Adrenal gland (tissue), 5 donors: ENCODE measurements around the gene HFM1.
A peak's percentile ranks its signal among the peaks of the same experiment; 100 is the strongest.

Experiments
- POLR2A ChIP-seq, 2 donors: fragments of 450-650 bp; IDR thresholded peaks; one replicate each; pipeline ENCODE4 v1.6.1; 2017; ENCODE audit warnings: antibody characterized with exemption in 2 of 2, mild to moderate bottlenecking in 2 of 2, moderate library complexity in 1 of 2
- TF ChIP-seq, protein P1 (sequence below), 6 experiments: fragments of 450-650 bp in 4 of 6; fragments of 200-600 bp in 2 of 6; sonication (generic) in 1 of 6; IDR thresholded peaks; 1 replicate in 5 of 6; 2 replicates in 1 of 6; pipeline versions ENCODE4 v1.5.1 to v1.8.0; 2016 to 2021; ENCODE audit warnings: antibody characterized with exemption in 6 of 6, mild to moderate bottlenecking in 2 of 6, moderate library complexity in 1 of 6
- donor health status: DM: no; HTN: no; CAD: no.

DNA sequence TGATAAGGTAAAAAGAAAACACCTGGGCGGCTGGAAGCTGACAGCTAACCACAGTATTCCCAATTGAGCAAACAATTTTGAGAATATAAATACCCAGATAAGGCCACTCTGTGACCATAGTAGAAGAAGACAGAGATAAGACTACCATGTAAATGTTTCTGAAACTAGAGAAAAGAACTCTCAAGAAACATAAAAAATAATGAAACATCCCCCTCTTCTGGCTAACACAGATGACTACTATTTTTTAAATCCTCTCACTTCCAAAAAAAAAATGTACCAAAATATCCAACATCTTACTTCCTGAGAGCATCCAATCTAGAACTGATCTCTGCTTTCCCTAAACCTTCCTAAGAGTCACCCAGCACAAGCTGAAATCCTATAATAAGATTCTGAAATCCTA lies 125.9 kb downstream of the HFM1 start:
- TF ChIP-seq, protein P1, sequence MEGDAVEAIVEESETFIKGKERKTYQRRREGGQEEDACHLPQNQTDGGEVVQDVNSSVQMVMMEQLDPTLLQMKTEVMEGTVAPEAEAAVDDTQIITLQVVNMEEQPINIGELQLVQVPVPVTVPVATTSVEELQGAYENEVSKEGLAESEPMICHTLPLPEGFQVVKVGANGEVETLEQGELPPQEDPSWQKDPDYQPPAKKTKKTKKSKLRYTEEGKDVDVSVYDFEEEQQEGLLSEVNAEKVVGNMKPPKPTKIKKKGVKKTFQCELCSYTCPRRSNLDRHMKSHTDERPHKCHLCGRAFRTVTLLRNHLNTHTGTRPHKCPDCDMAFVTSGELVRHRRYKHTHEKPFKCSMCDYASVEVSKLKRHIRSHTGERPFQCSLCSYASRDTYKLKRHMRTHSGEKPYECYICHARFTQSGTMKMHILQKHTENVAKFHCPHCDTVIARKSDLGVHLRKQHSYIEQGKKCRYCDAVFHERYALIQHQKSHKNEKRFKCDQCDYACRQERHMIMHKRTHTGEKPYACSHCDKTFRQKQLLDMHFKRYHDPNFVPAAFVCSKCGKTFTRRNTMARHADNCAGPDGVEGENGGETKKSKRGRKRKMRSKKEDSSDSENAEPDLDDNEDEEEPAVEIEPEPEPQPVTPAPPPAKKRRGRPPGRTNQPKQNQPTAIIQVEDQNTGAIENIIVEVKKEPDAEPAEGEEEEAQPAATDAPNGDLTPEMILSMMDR (IDR thresholded peaks at IDR 0.05): peak in 3 of 6 experiments; percentile 34 to 38 (median 36)
- TF ChIP-seq POLR2A (IDR thresholded peaks at IDR 0.05): no peak
